HG03558 (cell line): Measurements from ENCODE around the gene TASL.
"Not testable (repeated sequence)": the region's sequence is repeated elsewhere in the genome, so short reads cannot be mapped to it uniquely, and the experiment has no call there.

ENCODE experiments used
- ATAC-seq: cut with Tn5 transposase; IDR thresholded peaks from one replicate; pipeline ENCODE4 v1.9.1; 2021; ENCODE audit warnings: moderate number of reproducible peaks; ENCODE audit not compliant: unreplicated experiment; ENCODE audit errors: extremely low read depth

Gene TASL

DNA sequence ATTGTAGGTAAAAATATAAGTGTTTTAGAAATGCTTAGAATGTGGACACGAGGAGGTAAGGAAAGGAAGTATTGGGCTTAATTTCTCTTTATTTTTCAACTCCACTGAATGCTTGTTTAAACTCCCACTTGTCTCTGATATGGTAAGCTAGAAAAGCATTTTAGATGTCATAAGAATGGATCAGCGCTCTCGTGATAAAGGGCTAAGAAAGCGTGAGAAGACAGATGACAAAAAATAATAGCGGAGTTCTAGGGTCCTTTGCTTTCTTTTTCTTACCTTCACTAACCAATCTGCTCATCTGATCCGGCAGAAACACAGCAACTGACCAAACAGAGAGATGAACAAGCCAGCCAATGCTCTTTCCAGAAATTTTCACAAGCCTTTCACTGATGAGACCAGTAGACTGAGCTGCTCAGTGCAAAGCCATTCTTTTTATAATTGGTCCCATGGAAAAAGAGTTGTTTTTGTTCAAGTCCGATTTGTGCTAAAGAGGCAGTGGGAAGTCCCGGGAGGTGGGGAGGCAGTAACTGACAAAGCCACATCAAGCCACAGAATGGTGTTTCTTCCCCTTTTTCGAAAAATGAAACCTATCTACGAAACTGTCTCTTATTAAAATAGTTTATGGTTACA lies at the start of gene TASL:
Gene TASL, minus strand, starts transcription at position 405 of the 630 bp plus-strand sequence. CDS start 17,411 bp downstream, outside the sequence.
- peak; percentile 77 for ATAC-seq

DNA sequence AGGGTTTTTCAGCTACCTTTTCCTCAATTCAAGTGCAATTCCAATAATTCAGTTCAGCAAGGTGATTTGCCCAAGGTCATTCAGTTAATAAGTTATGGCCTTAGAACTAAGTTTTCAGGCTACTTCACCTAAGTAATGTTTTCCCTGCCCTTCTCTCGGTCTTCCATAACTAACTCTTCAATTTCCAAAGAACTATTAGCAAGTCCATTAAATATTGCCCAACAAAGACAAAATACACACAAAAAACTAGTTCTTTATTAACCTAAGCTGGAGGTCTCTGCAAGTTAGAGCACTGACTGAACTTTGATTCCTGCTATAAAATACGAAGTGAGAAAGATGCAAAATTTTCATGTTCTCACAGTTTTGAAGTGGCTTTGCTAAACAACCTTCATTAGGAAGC lies 48.8 kb upstream of the TASL start:
- ATAC-seq: no peak

- ATAC-seq: no peak
These were observed 44.8 kb upstream of the TASL start for GRCh38 chrX:30622361-30622760.

DNA sequence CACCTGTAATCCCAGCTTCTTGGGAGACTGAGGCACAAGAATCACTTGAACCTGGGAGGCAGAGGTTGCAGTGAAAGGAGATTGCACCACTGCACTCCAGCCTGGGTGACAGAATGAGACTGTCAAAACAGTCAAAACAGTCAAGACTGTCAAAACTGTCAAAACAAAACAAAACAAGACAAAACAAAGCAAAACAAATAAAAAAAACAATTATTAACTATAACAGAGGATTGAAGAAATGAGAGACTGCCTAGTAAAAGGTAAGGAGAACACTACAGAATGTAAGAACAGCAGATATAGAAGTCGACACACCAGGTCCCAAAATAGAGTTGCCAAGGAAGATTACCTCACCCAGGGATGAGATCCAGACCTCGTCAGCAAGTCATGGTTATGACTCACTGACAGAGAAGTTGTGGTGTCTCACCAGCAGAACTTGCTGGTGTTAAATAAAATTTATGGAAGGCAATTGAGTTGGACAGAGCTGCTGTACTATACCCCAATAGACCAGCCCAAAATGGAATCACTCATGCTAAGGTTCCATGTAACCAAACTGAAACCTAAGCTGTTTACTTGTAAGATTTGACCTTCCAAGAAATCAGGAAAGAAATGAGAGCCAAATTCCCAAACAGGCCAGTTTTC lies 43.5 kb upstream of the TASL start:
- ATAC-seq: no peak

GRCh38 chrX:30620125-30620524 lies 42.6 kb upstream of the TASL start:
- no peak for ATAC-seq

DNA sequence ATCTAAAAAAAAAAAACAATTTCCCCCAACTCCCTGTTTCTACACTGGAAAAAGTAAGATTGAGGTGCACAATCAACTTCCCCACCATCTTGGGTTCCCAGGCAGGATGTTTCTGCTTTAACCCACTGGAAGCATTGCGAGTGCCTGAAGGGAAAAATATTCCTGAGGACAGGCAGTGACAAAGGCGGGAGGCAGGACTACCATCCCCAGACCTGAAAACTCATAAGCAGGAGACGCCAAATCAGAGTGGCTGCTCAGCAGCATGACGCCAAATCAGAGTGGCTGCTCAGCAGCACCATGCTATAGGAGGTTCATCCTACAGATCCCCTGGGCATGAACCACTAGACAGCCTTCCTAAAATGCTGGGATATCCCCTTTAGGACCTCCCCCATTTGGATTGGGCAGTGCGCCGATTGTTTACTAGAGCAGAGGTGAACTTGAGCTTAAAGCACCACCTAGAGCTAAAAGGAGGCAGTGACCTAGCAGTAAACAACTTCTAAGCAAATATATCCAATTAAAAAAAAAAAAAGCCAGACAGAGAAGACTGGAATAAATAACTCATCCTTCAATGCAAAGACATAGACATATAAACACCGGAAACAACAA lies 40.7 kb upstream of the TASL start:
- no peak for ATAC-seq

DNA sequence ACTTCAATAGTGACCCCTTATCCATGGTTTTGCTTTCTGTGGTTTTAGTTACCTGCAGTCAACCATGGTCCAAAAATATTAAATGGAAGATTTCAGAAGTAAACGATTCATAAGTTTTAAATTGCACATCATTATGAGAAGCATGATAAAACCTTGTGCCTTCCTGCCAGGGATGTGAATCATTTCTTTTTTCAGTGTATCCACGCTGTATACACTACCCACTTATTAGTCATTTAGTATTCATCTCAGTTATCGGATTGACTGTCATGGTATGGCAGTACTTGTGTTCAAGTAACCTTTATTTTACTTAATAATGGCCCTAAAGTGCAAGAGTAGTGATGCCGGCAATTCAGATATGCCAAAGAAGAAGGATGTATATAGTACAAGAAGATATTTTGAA lies 37.7 kb upstream of the TASL start:
- ATAC-seq: no peak

- no peak for ATAC-seq
These were observed 36.2 kb upstream of the TASL start for GRCh38 chrX:30613721-30614120.

DNA sequence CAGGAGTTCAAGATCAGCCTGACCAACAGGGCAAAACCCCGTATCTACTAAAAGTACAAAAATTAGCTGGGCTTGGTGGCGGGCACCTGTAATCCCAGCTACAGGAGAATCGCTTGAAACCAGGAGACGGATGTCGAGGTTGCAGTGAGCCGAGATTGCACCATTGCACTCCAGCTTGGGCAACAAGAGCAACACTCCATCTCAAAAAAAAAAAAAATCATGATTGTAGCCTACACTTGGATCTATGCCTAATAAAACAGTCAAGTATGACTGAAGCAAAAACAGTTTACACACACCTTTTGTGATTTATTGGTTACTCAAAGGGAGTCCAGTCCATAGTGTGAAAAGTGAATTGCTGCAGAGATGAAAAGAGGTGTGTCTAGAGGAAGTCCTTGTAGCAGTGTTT lies 34.7 kb upstream of the TASL start:
- no peak for ATAC-seq

GRCh38 chrX:30610026-30610425 lies 32.5 kb upstream of the TASL start:
- no peak for ATAC-seq

DNA sequence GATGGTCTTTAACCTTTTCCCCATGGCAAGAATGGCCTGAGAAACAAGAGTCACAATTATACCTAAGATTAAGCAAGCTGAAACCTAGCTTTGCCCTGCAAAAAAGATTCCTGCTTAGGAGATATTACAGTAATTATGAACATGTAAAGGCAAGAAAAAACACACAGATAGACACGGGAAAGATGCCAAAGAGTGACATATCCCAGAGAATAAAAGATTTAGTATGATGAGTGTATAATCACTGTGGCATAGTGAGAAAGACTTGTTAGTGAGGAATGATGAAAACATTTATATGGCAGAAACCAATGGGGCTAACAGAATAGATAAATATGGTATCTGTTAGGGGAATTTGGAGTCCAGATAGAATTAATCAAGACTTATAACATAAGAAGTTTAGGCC lies 29.6 kb upstream of the TASL start:
- no peak for ATAC-seq

DNA sequence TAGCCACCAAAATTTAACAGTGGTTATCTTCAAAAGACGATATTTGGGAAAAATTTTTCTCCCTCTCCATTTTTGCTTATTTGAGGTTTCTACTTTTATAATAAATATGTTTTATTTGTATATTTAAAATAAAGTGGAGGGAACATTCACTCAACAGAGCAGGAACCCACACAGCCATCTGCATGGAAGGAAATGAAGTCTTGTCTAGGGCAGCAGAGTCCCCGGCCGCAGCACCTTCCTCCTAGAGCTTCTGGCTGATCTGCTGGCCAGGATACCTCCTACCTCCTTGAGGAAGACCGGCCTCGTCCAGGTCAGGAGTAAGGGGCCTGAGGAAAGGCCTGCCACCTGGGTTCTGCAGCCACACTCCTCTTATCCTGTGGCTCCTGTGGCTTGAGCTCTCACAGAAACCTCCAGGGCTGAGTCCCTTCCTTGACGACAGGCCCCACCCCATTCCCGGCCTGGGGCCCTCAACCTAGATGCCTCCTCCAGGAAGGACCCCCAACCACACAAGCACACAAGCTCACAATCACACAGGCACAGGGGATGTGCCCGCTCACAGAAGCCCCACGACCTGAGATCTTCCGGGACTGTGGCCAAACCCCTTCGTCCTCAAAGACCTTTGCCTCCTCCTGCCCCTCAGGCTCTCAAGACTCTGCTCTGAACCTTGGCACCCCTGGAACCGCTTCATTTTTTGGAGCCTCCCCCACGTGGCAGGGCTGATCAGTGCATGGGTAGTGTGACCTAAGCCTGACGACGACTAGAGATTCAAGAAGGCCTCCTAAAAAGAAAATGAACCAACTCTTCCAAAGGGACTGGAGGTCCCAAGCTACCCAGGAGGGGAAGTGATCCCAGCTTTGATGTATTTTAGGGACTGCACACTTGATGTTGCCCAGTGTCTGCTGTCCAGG lies 23.0 kb upstream of the TASL start:
- ATAC-seq: not testable (repeated sequence)

- ATAC-seq: peak; percentile 85
These were observed 19.8 kb upstream of the TASL start for GRCh38 chrX:30597216-30598012.

- no peak for ATAC-seq
These were observed 16.1 kb upstream of the TASL start for GRCh38 chrX:30593440-30594200.

- no peak for ATAC-seq
These were observed 15.3 kb upstream of the TASL start for GRCh38 chrX:30592831-30593230.

DNA sequence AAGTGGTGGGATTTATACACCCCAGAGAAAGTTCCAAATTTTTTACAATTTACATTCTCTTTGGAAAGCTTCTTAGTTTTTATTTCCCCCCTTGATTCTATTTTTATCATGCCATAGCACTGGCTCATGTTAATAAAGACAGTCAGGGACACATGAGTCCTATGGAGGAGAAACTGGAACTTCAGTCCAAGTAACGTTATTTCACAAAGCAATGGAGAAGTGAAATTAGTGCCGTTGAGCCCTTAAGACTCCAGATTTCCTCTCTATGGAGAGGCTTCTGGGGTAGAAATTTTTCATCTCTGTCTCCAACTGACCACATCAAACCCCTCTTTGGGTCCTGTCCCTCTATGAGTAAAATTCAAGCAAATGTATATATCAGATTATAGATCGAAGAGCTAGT lies 12.8 kb upstream of the TASL start:
- ATAC-seq: no peak

GRCh38 chrX:30589146-30589888 lies 11.8 kb upstream of the TASL start:
- no peak for ATAC-seq

- no peak for ATAC-seq
These were observed 8.9 kb upstream of the TASL start for GRCh38 chrX:30586516-30586915.

GRCh38 chrX:30582664-30583063 lies 5.1 kb upstream of the TASL start:
- no peak for ATAC-seq
